ENCODE data around the gene CRKL.

DNA sequence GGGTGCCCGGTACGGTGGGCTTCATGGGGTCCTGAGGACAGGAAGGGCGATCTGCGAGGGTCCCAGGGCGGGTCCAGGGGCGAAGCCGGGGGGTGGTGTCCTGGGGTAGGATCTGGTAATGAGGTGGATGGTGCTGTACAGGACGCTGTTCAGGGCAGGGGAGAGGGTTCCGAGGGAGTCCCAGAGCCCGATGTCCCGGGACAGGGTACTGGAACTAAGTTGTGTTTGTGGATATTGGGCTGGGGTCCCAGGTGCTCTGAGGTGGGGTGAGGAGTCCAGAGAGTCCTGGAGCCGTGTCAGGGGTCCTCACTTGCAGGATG is 65.3 kb downstream of the CRKL start:
- TF ChIP-seq CTCF (IDR thresholded peaks at IDR 0.05) (no peak), POLR2A (IDR thresholded peaks at IDR 0.05) (no peak)

Measured in heart left ventricle (tissue), 13 donors.